ENCODE measurements around the gene UCN2.
A peak's percentile ranks its signal among the peaks of the same experiment; 100 is the strongest.

Gene UCN2

GRCh38 chr3:48563382-48563918 lies at the start of gene UCN2:
Gene UCN2, minus strand, starts transcription at chr3:48563781. Its CDS starts 657 bp downstream, at chr3:48563124.
- DNase-seq: no peak

GRCh38 chr3:48612309-48612708 lies 48.7 kb upstream of the UCN2 start:
- DNase-seq: no peak

- DNase-seq: peak; percentile 87 to 92
Measured at GRCh38 chr3:48609088-48610005, 45.8 kb upstream of the UCN2 start, which contains the start of gene UQCRC1. Gene UQCRC1, minus strand, starts transcription at chr3:48609646. Its CDS starts 26 bp downstream, at chr3:48609620.

GRCh38 chr3:48607519-48607918 lies 43.9 kb upstream of the UCN2 start:
- DNase-seq: peak in 1 of 2 donors; percentile 15

- no peak for DNase-seq
Measured at GRCh38 chr3:48601622-48601994, 38.0 kb upstream of the UCN2 start.

- DNase-seq: no peak
Measured at GRCh38 chr3:48600711-48601621, 37.4 kb upstream of the UCN2 start.

GRCh38 chr3:48599509-48600285 lies 36.1 kb upstream of the UCN2 start:
- no peak for DNase-seq

- DNase-seq: no peak
Measured at GRCh38 chr3:48599077-48599501, 35.5 kb upstream of the UCN2 start.

- no peak for DNase-seq
Measured at GRCh38 chr3:48598323-48599076, 34.9 kb upstream of the UCN2 start.

- DNase-seq: no peak
Measured at GRCh38 chr3:48597408-48597800, 33.8 kb upstream of the UCN2 start.

GRCh38 chr3:48596676-48597407 lies 33.3 kb upstream of the UCN2 start:
- no peak for DNase-seq

- DNase-seq: no peak
Measured at GRCh38 chr3:48596157-48596556, 32.6 kb upstream of the UCN2 start.

GRCh38 chr3:48595526-48596121 lies 32.0 kb upstream of the UCN2 start:
- no peak for DNase-seq

GRCh38 chr3:48595075-48595525 lies 31.5 kb upstream of the UCN2 start, which contains the start of gene COL7A1:
Gene COL7A1, minus strand, starts transcription at chr3:48595329. Its CDS starts 170 bp downstream, at chr3:48595159.
- DNase-seq: no peak

GRCh38 chr3:48594417-48595049 lies 31.0 kb upstream of the UCN2 start:
- DNase-seq: no peak

GRCh38 chr3:48593337-48593736 lies 29.8 kb upstream of the UCN2 start:
- no peak for DNase-seq

- DNase-seq: no peak
Measured at GRCh38 chr3:48592519-48593087, 29.0 kb upstream of the UCN2 start.

- DNase-seq: no peak
Measured at GRCh38 chr3:48591886-48592518, 28.4 kb upstream of the UCN2 start.

- no peak for DNase-seq
Measured at GRCh38 chr3:48591436-48591835, 27.9 kb upstream of the UCN2 start.
